HG02571 (cell line): ENCODE measurements around the gene CSF2.

ENCODE experiments used
- ATAC-seq: cut with Tn5 transposase; IDR thresholded peaks from one replicate; pipeline ENCODE4 v1.9.1; 2021; ENCODE audit warnings: mild to moderate bottlenecking, moderate library complexity; ENCODE audit not compliant: unreplicated experiment

CSF2 gene

DNA sequence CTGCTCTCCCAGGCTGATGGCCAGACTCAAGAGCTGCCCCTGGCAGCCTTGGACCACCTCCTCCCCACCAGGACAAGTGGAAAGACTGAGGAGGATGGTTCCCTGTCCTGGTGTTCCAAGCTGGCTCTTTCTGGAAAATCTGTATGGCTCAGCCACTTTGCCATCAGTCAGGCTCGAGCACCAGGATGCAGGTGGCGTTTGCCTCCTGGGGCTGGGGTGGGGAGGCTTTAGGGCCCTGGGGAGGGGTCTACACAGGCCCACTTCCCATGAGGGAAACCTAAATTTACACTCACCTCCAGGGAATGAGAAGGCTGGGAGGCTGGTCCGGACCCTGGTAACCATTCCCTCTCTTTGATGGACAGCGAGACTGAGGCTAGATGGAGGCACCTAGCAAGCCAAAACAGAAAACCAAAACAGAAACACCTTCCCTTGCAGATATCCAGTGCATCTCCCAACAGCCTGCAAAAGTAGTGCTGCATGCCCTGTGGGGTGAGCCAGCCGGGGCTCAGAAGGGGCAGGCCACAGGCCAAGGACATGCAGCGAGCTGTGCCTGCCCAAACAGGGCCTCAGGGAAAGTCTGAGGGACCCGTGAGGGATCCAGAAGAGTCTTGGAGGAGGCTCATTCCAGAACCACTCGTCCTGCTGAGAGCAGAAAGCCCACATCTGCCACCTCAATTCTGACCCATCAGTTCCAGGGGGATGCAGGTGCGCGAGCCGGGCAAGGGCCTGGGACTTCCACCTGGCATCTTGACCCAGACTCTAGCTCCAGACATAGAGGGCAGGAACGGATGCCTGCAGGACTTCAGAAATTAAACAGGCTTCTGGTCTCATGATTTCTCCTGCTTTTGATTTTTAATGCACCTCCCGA is 5.4 kb upstream of the CSF2 start:
- ATAC-seq = no peak

DNA sequence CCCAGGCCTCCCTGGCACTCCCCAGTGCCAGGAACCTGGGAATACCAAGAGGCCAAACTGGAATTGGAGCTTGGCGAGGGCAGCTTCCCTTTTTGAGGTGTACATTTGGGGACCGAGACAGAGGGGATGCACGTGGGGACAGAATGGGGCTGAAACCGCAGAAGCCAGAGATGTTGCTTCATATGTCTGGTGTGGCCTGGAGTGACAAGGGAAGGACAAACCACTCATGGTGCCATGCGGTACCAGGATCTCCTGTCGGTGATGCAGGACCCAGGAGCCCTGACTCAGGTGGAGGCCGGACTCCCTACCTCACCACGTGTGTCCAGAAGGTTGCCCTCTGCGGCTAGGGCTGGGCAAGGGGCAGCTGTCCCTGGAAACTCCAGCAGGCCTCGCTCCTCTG is 4.0 kb upstream of the CSF2 start:
- no peak for ATAC-seq

DNA sequence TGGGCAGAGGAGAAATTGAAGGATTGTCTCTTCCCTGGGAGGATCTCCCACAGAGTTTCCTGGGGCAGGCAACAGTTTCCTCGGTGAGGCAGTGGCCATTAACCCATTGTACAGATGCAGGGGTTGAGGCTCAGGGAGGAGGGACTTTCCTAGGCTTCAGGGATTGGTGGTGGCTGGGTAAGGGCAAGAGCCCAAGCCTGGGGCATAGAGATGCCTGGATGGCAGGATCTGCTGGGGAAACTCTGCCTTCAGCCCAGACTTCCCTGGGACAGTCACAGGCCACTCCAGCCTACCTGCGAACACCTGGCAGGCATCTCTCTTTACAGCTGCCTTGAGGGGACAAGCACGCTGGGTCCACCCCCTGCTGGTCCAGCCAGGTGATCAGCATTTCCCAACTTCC is 3.6 kb upstream of the CSF2 start:
- ATAC-seq = no peak

DNA sequence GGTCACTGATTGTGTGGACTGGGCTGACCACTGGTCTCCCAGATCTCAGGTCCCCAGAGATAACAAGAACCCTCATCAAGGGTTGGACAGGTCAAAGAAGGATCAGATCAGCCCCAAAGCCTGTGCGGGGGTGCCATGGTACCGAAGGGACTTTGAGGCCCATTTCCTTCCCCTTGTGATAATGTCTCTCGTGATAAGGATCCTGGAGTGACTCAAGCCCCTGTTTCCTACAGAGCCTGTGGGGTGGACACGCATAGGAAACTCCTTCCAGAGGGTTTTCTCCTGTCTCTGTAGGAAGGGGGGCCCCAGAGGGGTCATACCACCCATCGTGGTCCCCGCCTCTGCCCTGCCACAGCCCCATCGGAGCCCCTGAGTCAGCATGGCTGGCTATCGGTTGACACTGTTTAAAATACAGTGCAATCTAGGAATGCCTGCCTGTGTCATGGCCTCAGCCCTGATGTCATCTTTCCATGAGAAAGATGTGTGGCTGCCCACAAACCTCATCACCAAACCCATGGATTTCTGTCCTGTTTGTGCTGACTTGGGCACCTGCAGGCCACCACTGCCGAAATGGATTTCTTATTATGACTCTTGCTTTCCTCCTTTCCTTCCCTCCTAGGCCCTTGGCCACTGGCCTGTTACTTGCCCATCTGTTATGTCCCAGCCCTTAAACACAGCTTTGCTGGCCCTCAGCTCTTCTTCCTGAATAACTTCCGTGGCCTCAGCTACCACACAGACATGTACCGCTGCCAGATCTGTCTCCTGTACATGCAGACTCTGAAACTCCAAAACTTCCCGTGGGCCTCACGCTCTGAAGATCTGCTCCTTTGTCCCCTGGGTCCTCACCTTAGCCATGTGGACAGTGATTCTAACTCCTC is 2.9 kb upstream of the CSF2 start:
- no peak for ATAC-seq

DNA sequence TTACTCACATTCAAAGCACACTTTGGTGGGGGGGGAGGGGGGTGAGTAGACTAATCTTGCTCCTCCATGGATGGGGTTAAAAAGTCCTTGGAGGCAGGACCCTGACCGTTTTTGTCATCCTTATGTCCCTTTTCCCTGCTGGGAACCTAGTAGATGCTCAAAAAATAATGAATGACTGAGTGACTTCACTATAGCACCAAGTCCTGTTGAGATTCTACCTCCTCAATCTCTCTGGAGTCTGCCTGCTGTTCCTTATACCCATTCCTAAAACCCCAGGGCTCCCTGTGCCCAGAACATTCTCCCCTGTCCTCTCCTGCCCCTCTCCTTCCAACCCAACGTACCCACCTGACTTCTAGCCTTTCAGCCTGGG is 2.3 kb upstream of the CSF2 start:
- no peak for ATAC-seq

DNA sequence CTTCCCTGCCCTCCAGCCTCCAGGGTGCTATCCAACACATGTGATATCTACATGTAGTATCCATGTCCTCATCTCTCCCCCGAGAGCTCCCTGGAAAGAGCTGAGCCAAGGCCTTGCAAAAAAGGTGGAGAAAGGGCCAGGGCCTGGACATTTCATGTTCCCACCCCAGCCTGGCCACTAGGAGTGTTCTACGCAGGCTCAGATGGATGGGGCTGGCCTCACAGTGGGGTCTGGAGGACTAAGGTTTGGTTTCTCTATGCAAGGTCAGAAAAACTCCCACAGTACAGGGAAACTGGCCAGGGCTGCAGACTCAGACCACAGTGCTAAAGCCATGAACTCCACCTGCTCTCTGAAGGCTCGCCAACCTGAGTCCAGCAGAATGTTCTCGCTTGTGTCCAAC is 1.5 kb upstream of the CSF2 start:
- ATAC-seq = no peak

DNA sequence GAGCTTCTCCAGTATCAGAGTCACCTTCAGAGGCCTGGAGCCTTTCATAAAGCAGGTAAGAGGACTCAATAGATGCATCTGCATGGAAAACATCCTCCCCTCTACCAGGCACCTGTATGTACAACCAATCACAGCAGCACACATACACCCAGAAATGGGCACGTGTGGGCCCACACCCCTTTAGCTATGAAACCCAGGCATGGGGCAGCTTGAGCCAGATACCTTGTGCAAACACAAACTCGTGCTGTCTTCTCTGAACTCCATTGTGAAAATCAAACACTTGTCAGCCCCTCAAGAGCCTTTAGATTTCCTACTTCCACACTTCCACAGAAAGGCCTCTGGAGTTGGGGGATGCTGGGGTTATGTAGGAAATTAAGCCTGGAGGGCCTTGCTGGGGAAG is 1.1 kb upstream of the CSF2 start:
- ATAC-seq = no peak

DNA sequence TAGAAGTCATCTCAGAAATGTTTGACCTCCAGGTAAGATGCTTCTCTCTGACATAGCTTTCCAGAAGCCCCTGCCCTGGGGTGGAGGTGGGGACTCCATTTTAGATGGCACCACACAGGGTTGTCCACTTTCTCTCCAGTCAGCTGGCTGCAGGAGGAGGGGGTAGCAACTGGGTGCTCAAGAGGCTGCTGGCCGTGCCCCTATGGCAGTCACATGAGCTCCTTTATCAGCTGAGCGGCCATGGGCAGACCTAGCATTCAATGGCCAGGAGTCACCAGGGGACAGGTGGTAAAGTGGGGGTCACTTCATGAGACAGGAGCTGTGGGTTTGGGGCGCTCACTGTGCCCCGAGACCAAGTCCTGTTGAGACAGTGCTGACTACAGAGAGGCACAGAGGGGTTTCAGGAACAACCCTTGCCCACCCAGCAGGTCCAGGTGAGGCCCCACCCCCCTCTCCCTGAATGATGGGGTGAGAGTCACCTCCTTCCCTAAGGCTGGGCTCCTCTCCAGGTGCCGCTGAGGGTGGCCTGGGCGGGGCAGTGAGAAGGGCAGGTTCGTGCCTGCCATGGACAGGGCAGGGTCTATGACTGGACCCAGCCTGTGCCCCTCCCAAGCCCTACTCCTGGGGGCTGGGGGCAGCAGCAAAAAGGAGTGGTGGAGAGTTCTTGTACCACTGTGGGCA is 642 bp downstream of the CSF2 start:
- no peak for ATAC-seq

DNA sequence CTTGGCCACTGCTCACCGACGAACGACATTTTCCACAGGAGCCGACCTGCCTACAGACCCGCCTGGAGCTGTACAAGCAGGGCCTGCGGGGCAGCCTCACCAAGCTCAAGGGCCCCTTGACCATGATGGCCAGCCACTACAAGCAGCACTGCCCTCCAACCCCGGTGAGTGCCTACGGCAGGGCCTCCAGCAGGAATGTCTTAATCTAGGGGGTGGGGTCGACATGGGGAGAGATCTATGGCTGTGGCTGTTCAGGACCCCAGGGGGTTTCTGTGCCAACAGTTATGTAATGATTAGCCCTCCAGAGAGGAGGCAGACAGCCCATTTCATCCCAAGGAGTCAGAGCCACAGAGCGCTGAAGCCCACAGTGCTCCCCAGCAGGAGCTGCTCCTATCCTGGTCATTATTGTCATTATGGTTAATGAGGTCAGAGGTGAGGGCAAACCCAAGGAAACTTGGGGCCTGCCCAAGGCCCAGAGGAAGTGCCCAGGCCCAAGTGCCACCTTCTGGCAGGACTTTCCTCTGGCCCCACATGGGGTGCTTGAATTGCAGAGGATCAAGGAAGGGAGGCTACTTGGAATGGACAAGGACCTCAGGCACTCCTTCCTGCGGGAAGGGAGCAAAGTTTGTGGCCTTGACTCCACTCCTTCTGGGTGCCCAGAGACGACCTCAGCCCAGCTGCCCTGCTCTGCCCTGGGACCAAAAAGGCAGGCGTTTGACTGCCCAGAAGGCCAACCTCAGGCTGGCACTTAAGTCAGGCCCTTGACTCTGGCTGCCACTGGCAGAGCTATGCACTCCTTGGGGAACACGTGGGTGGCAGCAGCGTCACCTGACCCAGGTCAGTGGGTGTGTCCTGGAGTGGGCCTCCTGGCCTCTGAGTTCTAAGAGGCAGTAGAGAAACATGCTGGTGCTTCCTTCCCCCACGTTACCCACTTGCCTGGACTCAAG is 1.5 kb downstream of the CSF2 start:
- ATAC-seq = no peak

DNA sequence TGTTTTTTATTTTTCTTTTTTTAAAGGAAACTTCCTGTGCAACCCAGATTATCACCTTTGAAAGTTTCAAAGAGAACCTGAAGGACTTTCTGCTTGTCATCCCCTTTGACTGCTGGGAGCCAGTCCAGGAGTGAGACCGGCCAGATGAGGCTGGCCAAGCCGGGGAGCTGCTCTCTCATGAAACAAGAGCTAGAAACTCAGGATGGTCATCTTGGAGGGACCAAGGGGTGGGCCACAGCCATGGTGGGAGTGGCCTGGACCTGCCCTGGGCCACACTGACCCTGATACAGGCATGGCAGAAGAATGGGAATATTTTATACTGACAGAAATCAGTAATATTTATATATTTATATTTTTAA is 2.1 kb downstream of the CSF2 start:
- ATAC-seq = no peak

DNA sequence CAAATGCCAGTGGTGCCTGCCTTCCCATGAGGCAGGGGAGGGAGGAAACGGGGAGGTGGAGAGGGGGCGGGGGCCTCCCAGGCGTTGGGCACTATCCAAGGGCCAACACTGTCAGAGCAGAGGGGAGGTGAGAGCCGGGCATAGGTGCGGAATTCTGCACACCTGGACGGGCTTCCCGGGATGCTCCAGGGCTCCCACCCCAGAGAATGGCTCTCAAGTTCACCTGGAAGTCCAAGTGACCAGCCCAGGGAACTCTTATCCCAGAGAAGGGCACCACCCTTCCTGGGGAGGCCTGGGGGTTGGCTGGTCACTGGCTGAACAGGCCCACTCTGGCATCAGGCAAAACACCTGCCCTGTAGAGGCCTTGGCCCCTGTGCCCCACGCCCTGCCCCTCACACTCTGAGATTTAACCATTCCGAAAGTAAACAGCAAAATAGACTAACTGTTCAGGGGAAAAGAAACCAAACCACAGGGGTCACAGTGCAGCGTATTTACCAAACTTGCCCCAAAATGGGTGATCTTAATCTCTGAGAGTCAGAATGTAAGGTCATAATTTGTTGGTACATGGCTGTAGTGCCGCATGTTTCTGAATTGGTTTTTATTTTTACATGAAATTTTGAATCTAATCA is 2.7 kb downstream of the CSF2 start:
- ATAC-seq = no peak

DNA sequence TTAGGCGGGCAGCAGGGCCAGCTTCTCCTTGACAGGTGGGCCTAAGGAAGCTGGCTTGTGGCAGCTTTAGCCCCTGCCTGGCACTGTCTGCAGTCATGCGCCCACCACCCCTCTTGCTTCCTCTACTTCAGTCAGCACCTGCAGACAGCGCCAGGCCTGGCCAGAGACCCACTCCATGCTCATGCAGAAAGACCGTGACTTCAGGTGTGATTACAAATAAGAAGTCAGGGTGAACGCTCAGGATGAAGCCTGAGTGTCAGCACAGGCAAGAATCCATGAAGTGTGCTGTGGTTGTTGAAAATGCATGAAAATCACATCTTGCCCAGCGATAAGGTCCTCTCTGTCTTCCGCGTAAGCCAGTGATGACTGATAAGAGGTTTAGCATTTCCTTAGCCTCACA is 3.4 kb downstream of the CSF2 start:
- no peak for ATAC-seq

DNA sequence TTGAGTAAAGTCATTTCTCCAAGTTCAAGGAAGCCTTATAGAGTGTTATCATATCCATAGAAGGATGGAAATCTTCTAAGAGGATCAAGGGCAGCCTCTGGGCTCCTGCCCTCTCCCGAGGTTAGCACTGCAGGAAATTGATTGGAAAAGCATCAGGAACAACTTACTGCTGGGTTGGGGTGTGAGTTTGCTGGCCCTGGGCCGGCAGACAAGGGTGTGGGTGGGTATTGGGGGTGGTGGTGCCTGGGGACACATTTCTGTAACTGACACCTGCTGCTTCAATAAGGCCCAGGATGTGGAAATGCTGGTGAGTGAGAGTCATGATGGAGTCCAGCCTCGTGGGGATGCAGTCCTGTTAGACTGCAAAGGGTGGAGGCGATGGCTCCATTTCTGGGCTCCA is 5.5 kb downstream of the CSF2 start:
- no peak for ATAC-seq

DNA sequence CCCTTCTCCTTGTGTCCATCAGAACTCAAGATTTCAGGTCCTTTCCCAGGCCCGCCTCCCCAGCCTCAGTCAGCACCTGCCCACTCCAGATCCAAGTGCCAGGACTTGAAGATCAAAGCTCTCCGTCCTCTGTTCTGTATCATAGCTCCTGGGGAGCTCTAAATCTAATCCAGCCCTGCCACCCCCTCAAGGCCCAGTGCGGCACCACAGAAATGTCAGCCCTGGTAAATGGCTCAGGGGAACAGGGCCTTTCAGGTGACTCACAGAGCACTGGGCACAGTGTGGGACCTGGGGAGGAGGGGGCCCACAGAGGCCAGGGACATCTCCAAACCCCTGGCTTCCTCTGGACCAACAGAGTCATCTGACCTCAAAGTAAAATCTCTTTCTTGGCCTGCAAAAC is 6.0 kb downstream of the CSF2 start:
- no peak for ATAC-seq

DNA sequence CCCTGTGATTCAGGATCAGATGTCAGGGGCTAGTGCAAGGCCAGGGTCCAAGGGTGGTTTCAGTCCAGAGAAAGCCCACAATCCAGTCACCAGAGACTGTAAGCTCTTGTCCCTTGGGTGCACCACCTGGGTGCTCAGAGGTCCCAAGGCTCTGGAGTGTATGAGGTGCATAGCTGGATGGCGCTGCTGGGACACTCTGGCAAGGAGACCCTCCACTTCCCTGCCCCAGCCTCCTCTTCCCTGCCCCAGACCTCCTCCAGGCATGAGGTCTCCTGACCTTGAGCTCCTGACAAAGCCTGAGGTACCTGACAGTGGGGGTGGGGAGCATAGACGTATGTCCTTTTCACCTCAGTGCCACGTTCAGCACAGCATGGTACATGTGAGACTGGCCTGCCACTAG is 7.0 kb downstream of the CSF2 start:
- ATAC-seq = no peak

DNA sequence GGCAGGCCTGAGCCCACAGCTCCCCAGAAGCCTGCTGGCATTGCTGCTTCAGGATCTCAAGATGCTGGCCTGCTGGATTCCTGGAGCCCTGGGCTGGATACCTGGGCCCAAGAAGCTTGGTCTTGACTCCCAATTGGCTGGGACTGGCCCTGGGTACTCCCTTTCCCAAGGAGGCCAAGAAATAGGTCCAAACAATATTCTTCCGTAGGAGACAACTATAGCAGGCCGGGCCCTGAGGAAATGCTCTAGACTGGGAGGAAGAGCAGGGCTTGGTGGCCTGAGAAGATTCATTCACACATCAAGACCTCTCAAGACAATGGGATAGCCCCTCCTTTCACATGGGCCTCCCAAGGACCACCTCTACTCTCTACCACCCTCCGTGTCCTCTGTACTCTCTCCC is 7.9 kb downstream of the CSF2 start:
- no peak for ATAC-seq

DNA sequence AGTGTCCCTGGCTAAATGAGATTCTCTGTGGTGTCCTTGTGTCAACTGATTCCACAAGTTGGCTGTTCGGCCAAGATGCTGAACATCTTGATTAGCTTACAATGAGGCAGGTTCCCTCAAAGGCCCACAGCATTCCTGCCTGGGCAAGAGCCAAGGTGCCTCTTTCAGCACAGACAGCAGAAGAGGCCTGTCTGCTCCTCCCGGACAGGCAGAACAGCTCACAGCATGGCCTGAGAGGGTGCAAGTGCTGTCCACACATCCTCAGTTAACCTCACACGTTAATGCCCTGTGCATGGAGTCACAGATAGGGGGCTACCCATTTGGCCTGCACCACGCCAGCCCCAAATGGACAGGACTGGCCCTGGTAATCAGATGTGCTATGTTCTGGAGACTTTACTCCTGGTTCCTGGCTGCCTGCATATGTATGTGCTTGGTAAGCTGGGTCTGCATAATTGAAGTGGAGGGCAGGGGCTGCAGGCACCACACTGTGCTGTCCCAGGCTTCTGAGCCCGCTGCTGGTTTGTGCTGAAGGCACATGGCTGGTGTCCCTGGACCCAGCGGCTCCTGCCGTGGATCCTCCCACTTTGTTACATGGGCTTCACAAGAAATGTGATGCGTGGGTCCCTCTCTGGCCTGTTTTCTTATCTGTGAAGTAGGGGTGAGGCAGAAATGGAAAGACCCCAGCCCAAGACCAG is 8.9 kb downstream of the CSF2 start:
- no peak for ATAC-seq

DNA sequence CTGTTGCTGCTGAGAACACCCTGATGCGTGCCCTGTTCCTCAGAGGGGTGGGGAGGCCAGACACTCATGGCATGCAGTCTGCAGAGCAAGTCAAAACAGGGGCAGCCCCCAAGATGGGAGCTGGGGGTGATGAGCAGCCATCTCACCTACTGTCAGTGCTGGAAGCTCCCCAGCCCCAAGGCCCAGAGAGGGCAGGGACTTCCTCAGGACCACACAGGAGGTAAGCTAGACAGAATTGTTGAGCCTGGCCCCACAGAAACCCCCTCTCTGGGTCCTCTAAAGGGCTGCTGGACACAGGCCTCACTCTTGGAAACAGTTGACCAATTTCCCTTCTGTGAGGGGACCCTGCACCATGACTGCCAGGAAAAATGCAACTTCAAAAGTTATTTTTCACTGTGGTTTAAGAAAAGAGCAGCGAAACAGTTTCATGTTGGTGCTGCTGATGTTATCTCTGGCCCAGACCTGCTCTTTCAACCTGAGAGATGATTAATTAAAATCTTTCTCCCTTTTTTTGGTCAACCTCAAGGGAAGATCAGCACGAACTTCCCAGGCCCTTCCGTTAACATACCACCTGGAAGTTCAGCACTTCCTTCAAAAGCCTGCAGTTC is 9.6 kb downstream of the CSF2 start:
- ATAC-seq = no peak

DNA sequence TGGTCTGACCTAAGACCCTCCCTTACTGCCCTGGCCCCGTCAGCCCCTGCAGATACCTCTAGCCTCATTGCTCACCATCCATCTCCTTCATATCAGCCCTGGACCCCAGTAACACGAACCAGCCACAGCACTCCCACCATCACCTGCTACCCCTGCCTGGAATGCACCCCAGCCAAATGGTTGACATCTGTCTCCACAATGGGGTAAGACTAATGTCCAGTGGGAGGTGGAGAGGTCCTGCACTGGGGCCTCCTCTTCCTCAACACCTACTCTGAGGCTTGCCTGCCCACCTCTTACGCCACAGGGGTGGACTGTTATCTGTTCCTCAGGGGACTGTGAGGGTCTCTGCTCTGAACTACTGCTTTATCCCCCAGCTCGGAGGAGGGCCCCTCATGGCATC is 12.1 kb downstream of the CSF2 start:
- no peak for ATAC-seq
